GM18858 (cell line): ENCODE results near the gene COX4I1.
"Not testable (repeated sequence)": the region's sequence is repeated elsewhere in the genome, so short reads cannot be mapped to it uniquely, and the experiment has no call there.

ENCODE experiments used
- ATAC-seq: cut with Tn5 transposase; IDR thresholded peaks from one replicate; pipeline ENCODE4 v1.9.1; 2021; ENCODE audit not compliant: unreplicated experiment

The COX4I1 gene

DNA sequence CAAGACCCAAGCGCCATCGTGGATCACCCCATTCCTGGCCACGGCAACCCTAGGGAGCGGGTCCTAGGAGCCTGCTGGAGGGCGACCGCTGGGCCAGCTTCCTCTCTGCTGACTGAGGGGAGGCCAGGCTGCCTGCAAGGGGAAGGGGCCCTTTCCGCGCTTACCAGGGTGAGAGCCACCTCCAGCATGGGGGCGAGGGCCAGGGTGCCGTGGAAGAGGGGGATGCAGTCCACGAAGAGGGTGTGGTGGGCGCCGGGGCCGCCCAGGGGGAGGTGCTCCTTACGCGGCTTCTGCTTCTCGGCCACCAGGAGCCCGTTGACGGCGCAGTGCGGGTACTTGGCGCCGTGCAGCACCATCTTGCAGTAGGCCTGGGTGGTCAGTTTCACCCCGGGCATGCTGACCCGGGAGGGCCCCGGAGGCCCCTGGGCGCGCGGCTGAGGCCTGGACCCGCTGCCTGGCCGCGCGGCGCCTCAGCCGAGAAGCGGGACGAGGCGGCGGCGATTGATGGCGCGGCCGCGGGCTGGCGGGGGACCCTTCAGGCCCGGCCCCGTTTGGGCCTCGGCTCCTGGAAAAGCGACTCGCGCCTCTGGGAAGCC, 496 bp upstream of the COX4I1 start:
- ATAC-seq: no peak

DNA sequence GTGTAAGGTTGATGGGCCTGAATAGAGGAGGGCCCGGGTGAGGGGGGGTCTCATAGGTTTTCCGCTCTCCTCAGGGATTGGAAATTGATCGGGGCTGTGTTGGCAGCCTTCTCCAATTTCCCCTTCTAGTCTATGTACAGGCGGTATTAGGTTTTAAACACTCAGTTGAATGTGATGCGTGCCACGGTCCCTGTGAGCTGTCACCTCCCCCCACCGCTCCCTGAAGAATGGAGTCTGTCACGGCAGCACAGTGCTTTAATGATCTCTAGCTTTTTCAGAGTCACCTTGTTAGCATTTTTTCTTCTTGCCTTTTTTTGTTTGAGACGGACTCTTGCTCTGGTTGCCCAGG, 800 bp downstream of the COX4I1 start:
- no peak for ATAC-seq

DNA sequence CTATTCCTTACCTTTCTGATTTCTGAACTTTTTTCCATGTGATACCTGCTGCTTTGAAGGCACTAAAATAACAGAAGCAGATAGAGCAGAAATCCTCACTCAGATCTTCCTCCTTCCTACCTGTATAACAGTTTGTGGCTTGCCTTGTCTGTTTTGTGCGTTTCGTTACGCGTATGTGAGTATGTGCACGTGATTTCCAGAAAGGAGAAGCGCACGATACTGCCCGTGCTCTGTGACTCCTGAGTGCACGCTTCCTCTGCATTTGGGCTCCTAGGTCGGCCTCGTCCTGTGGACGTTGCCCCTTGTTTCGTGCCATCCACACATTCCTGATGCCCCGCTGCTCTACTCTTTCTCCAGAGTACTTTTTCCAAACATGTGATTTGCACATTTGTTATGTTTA, 4.1 kb downstream of the COX4I1 start:
- ATAC-seq: no peak

DNA sequence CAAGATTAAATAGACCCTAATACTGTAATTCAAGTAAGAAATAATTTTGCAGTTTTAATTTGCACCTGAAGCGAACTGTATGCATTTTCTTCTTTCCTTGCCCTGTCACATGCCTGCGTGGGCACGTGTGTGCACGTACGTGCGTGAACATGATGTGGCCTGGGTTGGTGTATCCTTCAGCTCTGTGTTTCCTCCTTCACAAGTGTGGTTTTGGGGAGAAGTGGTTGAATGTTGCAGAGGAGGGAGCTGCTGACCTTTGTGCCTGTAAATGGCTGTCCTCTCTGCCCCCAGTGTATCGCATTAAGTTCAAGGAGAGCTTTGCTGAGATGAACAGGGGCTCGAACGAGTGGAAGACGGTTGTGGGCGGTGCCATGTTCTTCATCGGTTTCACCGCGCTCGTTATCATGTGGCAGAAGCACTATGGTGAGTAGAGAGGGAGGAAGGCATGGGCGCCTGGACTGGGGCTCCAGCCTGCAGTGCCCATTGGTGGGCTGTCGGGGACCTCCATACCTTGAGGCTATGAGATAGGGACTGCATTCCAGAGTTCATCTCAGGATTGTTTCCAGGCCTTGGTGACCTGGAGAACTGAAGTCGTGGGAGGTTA, 6.0 kb downstream of the COX4I1 start:
- ATAC-seq: no peak

DNA sequence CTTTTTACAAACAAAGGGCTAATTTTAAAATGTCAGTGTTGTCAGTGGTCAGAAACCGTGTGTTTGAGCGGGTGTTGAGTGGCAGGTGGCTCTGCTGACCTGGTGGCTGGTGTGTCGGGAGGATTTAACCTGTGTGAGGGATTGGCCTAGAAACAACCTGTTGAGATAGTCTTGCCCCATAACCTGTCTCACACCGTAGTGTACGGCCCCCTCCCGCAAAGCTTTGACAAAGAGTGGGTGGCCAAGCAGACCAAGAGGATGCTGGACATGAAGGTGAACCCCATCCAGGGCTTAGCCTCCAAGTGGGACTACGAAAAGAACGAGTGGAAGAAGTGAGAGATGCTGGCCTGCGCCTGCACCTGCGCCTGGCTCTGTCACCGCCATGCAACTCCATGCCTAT, 7.0 kb downstream of the COX4I1 start:
- ATAC-seq: no peak

DNA sequence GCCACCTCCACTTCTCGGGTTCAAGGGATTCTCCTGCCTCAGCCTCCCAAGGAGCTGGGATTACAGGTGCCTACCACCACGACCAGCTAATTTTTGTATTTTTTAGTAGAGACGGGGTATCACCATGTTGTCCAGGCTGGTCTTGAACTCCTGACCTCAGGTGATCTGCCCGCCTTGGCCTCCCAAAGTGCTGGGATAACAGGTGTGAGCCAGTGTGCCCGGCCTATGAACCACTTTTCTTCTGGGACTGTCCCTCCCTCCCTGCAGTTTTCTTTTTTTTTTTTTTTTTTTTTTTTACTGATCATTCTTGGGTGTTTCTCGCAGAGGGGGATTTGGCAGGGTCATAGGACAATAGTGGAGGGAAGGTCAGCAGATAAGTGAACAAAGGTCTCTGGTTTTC, 7.8 kb downstream of the COX4I1 start:
- not testable (repeated sequence) for ATAC-seq

DNA sequence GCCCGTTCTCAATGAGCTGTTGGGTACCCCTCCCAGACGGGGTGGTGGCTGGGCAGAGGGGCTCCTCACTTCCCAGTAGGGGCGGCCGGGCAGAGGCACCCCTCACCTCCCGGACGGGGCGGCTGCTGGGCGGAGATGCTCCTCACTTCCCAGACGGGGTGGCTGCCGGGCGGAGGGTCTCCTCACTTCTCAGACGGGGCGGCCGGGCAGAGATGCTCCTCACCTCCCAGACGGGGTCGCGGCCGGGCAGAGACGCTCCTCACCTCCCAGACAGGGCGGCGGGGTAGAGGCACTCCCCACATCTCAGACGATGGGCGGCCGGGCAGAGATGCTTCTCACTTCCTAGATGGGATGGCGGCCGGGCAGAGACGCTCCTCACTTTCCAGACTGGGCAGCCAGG, 8.6 kb downstream of the COX4I1 start:
- ATAC-seq: not testable (repeated sequence)

DNA sequence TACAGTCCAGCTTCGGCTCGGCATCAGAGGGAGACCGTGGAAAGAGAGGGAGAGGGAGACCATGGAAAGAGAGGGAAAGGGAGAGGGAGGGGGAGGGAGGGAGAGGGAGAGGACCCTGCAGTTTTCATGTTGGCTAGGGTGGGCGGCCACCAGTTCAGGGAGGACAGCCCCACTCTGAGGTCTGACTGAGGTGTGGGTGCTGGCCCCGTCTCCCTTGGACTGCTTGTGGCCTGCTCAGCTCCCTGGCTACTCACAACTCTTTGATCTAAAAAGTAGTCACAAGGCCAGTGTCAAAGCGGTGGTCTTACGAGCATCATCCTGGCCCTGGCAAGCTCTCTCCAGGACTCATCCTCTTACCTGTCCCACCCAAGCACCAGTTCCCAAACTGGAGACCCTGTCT, 9.4 kb downstream of the COX4I1 start:
- no peak for ATAC-seq

DNA sequence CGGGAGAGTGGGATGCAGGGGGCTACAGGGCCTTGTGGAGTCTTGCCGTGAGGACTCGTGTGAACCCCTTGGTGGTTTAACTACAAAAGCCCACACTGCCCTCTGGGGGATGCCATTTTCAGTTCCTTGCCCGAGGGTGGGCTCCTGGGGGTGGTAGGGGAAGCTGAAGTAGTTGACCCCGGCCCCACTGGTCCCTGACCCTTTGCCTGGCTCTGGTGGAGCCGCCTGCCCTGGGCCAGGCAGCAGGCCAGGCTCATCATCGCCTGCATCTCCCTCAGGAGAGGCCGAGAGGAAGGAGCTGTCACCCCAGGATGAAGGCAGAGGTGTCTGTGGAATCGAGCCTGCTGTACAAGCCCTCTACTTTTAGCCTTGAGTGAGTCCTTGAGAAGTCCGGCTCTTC, 10.2 kb downstream of the COX4I1 start:
- ATAC-seq: no peak

DNA sequence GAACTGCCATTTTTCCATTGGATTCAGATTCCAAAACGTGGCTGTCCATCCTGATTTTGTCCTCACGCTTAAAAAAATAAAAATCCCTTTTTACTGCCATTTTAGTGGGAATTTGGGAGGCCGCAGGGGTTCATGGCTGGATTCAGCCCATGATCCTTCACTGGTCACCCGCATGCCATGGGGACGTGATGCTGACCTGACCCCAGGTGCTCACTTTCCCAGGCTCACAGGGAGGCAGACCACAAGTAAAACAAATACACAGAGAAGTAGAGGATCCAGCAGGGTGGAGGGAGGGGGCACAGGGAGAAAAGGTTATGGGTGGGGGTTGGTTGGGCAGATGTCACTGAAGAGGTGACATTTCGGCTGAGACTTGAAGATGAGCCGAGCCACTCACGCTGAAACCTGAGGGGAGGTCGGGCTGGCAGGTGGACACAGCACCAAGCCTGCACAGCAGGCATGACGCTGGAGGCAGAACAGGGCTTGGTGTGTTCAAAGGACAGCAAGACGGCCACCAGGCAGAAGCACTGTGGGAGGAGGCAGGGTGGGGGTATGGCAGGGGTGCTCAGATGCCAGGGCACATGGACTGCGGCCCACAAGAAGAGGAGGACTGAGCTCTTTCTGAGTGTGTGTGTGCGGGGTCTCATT, 10.7 kb downstream of the COX4I1 start:
- ATAC-seq: no peak

DNA sequence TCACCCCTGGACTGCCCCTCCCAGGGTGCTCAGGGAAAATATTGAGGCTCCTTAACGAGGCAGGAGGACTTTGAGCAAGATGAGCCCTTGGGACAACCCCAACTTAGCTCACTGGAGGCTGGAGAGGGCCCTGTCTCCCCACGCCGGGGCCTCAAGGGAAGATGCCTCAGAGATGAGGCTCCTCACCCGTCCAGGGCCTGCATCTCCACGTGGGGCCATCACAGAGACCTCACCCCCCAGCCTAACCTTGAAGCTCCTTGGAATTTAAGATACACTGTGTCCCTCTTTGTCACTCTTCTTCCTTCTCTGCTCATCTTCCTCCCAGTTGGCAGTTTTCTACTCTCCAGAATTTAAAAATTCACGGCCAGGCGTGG, 11.2 kb downstream of the COX4I1 start:
- ATAC-seq: no peak

DNA sequence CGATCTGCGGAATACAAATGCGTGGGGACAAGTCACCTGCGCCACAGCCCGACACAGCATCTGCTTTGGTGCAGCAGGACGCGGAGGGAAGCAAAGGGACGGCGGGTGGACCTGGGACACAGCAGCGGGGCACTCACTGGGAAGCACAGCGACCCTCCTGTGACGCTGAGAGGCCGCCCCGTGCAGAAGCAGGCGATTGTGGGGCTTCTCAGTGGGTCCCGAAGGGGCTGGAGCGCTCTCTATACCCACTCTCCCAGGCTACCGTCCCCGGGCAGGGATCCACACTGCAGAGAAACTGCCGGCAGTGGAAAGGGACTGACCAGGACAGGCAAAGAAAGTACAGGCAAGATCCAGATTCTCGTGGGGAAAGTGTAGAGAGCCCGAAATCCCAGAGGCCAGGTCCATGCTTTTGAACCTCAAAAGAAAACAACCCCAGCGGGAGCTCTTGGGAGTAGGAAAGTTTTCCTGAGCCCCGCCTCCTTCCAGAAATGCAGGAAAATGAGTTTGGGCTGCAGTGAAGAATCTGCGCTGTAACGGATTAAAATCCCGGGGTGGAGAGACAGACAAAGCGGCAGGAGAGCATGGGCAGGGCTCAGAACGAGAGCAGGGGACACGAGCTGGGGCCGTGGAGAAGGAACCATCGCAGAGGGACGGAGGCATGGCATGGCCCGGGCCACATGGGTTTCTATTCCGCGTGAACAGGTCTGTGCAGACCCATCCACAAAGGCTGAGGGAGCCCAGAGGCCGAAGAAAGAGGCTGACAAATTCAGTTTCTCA, 12.7 kb downstream of the COX4I1 start:
- no peak for ATAC-seq

DNA sequence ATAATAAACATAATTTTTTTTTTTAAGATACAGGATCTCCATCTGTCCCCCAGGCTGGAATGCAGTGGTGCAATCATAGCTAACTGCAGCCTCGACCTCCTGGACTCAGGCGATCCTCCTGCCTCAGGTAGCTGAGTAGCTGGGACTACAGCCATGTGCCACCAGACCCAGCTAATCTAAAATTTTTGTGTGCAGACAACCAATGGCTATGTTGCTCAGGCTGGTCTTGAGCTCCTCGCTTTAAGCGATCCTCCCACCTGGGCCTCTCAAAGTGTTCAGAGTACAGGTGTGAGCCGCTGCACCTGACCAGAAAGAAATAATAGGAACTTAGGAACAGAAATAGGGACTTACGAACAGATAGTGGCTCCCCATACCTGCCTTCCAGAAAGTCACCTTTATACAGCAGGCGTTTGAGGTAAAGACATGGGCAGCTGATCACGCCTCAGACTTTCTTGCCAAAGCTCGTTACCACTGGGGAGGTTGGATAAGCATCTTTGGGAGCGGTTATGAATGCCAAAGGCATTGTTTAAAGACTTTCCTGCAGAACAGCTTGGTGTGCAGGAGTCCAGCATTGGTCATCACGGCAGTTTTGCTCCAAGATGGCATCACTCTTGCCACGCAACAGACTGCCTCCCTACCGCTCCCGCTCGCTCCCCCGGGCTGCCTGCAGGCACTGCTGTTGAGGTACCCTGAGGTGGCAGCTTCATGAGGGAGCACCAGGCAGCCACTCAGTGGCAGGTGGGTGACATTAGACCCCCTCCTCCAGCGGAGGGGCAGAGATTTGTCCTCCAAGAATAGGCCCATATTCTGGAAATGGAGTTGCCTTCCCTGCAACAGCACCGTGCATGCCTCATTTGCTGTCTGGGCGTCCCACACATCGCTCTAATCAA, 13.6 kb downstream of the COX4I1 start:
- ATAC-seq: no peak

DNA sequence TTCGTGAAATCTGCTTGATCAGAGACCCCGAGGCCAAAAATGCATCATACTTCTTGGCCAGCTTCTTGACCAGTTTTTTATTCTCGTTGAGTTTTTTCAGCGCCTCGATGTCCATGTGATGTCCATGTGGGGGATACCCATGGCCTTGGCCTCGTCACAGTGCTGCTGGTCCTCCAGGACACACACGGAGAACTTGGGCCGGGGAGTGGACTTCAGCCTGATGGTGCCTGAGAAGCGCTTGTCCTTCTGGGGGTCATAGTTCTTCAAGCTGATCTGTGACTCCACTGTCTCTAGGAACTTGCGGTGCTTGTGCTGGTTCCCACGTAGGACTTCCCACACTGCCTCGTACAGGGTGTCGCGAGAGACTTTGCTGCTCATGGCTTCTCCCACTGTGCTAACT, 16.7 kb downstream of the COX4I1 start:
- no peak for ATAC-seq

DNA sequence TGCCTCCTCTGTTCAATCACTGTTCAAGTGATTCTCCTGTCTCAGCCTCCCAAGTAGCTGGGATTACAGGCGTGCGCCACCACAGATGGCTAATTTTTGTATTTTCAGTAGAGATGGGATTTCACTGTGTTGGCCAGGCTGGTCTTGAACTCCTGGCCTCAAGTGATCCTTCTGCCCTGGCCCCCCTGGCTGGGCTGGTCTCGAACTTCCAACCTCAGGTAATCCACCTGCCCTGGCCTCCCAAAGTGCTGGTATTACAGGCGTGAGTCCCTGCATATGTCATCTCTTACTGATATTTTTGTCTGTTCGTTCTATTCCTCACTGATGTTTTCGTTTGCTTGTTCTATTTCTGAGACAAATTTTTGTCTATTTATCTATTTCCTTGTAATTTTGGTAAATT, 17.7 kb downstream of the COX4I1 start:
- ATAC-seq: not testable (repeated sequence)

DNA sequence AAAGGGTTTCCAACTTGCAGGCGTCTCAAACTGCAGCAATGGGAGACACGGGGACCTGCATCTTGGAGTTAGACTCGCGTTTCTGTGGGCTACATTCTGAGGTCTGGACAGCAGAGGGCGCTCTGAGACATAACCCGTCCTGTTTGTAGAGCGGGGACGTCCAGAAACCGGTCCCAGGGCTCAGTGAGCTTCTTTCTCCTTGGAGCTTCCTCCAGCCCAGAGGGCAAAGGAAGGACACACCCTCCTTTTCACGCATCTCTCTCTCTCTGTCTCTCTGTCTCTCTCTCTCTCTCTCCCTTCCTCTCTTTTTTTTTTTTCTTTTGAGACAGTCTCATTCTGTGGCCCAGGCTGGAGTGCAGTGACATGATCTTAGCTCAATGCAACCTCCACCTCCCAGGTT, 19.8 kb downstream of the COX4I1 start:
- ATAC-seq: no peak

DNA sequence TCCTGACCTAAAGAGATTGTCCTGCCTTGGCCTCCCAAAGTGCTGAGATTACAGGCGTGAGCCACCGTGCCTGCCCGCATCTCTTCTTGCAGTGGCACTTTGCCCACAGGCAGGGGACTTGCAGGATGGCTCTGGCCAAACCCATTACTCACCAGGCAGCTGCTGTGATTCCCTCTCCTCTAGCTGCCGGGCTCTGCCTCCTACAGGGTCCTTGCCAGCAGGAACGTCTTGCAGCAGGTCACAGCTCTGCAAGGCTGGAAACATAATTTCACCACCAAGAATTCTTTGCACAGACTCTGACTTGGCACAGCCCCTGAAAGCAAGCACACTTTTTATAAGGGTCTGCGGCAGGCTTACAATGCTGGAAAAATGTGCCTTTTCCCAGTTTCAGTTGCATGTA, 20.3 kb downstream of the COX4I1 start:
- ATAC-seq: no peak

DNA sequence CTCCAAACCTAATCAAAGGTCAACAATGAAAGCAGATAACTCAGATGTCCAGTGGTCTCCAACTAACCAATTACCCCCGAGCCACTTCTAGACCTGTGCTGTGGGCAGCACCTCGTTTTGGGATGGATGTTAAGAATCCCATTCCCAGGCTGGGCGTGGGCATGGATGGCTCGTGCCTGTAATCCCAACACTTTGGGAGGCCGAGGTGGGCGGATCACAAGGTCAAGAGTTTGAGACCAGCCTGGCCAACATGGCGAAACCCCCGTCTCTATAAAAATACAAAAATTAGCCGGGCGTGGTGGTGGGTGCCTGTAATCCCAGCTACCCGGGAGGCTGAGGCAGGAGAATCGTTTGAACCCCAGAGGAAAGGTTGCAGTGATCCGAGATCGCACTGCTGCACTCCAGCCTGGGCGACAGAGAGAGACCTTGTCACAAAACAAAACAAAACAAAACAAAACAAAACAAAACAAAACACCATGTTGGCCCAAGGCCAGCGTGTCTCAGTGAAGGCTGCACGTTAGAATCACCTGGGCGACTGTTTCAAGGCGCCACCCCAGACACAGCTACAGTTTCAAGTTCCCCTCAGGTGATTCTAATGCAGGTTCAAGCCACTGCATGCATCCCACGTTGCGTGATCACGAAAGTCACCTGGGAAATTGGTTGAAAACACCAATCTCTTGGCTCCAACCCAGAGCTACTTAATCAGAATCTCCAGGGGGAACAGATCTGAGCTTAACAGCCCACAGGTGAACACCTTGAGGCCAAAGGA, 21.3 kb downstream of the COX4I1 start:
- ATAC-seq: no peak

DNA sequence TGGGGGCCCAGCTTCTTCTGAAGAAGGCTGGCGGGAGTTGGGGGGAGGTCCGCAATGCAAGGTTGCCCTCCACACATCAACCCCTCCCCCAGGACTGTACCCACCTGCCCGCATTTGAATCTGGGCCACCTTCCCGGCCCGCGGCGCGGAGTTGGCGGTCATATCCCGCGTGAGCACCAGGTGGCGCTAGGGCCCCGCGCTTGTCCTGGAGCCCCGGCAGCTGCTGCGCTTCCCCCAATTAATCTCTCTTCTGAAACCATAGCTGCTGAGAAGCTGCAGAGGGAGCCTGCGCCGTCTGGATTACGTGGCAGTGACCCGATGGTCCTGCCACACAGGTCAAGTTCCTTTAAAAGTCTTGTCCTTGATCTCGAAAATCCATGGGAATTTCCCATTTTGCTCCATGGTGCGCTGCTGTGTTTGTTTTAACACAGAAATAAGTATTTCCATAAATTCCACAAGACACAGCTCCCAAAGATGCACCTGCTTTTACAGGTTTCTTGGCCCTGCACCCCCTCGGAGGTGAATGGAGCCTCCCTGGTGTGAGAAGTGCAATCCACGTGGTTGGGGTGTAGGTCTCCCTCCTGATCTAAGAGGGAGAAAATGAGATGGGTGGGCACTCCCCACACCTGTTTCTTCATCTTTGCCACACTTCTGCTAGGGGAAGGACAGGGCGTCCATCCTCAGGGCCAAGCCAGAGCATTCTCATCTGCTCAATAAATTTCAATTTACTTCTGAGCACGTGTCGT, 22.1 kb downstream of the COX4I1 start:
- ATAC-seq: peak; percentile 51

DNA sequence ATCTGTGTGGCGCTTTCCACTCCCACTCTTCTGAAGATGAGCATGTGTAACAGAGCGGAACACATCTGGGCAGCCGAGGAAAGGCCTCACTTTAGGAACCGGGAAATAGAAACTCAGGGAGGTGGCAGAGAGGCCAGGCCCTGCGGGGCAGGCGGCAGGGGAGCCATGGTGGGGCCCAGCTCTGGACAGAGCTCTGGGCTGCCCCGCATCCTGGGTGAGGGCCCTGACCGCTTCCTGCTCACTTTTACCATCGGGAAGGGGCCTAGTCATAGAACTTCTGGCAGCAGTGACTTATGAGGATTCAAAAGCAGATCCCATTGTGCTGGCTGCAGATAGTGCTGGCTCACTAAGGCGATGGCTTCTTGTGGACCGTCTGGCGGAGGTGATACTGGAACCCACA, 22.6 kb downstream of the COX4I1 start:
- ATAC-seq: no peak
